ENCODE measurements around the gene DCT.

Gene DCT

DNA sequence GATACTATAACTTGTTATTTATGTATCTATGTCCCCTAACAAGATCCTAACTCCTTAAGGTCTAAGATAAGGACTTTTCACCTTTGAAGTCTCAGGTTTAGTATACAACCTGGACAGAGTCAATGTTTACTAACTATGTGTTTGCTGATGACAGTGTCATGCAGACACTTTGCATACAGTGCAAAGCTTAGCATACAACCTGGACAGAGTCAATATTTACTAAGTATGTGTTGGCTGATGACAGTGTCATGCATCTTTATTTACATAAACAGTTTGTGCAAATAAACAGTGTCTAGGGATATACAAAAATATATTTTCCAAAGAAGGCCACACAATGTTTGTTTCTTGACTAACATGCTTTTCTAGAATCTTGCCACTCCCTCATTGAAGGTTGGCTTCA, 34.7 kb downstream of the DCT start:
- DNase-seq, result no peak

DNA sequence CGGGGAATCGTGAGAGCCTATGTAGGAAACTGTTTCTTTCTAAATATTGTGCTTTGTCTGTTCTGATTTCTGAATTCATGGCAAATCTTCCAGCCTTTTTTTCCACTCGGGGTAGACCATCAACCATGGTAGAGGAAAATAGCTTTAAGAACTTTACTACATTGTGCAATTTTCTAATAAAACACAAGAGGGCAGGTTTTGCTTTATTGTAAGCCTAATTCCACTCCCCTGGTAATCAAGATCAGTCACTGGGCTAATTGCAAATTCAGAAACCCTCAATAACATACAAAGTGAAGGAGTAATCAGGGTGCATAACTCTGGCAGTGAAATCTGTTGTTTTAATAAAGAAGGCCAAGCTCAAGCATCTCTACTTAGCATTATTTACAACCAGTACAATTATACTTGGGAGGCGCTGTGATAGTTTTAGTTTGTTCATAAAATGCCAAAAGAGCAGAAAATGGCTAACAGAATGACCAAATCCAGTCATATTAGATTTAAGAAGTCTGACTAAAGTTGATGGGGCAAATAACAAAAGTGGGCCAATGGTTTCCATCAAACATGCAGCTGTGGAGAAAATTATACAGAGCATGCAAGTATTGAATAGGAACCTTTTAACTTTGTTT, 43.8 kb downstream of the DCT start:
- no peak for DNase-seq

DNA sequence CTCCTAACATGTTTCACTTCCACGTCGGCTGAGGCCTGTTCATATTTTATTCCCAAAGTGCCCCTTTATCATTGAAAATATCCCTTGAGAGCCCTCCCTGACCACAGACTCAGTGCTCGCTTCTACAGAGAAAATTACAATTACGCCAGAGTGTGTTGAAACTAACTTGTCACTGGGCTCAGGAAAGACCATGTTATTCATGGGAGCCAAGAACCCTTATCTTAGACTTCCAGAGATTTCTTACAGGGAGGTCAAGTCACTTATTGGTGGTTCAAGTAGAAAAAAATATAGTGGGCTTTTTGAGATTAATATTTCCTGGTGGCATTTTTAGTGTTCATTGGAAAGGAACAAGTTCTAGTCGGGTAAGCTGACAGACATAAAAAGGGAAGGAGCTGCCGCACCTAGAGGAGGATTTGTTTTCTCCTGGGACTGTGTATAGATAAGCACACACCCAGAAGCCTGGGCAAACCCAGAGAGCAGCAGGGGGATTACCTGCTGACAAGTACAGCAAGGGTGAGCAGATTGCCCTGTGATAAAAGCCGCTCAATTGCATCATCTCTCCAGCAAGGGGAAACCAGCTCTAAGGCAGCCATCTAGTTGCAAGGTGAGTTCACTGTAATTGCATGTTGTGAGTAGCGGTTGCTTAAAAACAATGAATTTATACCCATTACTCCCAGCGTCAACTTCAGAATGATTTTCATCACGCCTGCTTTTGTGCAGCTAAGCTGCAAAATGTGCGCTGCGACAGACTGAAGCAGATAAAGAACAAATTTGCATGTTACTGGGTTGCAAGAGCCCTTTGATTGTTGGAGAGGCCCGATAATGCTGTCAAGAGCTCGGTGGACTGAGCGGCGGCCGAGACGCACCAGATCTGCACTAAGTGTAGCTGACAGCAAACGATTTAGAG, 46.2 kb downstream of the DCT start:
- no peak for DNase-seq

DNA sequence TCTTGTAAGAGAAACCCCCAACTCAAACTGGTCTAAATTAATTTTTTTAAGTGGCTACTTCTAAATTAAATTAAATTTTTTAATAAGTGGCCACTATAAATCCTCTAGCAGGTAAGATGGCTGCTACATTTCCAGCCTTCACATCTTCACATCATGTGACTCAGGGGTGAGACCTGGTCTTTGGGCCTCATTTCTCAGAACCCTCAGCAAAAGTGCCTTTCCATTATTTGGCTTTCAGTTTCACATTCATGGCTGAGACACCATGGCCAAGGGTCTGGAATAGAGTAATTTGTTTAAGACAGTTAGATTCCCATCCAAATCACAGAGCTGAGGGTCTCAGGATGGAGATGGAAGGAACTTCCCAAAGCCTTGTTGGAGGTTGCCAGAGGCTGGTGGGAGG, 47.5 kb downstream of the DCT start:
- DNase-seq, result no peak

GRCh38 chr13:94431574-94431973, 47.9 kb downstream of the DCT start:
- DNase-seq, result no peak

DNA sequence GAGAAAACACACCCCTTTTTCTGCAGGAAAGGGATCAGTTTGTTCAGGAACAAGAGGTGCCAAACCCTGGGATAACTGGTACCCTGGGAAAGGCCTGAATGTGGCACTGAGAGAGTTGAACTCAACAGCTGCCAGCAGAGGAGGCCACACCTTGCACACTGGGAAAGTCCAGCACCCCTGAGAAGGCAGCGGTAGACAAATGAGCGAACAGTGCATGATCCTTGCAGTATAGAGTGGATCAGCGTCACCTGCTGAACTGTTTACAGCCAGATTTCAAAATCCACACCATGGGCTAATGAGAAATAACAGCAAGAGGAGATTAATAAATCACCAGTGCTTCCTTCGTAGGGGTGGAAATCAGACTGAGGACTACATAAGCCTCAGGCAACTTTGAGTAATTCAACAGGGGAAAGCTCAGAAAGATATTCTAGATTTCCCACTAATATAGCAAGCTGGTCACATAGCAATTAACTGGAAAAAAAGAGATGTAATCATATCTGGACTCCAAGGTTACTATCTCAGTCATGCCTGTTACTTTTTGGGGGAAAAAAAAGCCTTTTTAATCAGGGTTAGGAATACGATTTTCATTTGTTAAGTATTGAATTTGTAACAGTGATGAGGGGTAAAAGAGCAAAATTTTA, 52.0 kb downstream of the DCT start:
- DNase-seq, result no peak

DNA sequence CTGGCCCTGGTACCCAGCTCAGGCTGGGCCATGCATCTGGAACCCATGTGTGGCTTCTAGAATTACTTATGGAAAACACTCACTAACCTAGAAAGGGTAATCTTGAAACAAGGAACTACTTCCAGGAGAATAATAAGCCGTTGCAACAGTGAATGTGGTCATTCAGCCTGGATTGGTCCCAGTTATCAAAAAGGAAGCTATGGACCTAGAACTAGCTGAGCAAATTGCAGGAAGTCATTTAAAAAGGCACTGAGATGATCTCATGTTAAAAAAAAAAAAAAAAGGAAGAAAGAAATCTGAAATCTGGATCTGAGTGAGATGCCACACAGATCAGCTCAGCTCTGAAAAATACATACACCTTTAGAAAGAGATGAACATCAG, 59.6 kb downstream of the DCT start:
- DNase-seq, result no peak

DNA sequence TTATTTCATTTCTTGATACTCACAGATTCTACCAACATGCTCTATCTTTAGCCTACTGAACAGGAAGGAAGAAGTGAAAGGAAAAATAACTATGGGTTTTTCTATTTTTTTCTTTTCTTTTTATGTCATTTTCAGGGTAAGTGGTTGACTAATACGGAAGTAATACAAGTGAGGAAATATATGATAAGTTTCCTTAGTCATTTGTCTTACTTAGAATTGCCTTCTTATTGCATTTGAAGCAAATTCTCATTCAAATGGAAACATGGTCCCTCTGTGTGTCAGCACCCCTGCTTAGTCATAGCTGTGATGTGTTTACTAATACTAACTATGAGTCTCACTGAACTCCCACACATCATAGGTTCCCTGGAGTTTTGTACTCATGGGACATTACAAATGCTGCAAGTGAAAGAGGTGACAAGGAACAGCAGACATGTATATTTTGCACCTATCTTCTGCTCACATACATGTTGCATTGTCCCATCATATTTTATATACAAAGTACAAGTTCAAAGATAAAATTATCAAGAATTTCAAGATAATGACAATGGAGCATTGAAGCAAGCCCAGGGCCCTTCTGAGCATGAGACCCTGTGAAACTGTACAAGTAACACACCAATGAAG, 60.1 kb downstream of the DCT start:
- DNase-seq, result no peak

DNA sequence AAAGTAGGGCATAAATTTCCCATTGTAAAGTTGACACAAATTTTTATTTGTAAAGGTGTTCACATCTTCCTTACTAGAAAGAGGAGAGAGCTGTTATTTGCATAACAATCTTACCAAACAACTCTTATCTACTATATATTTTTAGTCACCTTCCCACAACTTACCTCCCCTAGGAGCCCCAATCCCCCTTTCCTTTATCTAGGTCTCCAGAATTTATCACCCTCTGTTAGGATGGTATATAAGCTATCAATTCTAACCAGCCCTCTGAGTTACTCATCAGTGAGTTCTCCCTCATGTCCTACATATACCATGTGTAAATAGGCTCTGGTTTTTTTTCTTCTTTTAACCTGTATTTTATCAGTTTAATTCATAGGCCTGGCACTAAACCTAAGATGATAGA, 62.2 kb downstream of the DCT start:
- DNase-seq, result no peak

DNA sequence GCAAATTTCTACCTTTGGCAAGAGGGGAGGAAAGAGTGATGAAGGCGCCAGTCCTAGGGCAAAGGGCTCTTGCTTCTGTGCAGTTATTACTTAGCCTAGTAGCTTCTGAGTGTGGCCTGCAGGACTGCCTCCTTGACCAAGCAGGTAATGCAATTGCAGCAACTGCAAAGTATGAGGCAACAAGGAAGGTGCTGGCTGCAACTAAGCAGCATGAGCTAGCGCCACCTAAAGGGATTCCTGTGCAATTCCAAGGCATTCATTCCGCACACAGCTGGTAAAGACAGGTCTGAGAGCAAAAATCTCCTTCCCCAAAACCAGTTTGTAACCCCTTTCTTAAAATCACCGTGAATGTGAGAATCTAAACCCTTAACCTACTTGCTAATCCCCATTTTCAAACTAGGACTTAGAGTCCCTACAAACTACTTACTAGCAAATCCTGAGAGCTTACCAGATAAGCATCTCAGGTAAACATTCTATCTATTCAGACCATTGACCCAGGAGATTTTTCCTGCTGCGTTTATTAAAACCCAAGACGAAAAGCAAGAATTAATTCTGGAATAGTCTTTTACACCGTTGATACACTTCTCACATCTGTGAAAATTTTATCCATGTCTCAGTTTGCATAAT, 62.9 kb downstream of the DCT start:
- no peak for DNase-seq

DNA sequence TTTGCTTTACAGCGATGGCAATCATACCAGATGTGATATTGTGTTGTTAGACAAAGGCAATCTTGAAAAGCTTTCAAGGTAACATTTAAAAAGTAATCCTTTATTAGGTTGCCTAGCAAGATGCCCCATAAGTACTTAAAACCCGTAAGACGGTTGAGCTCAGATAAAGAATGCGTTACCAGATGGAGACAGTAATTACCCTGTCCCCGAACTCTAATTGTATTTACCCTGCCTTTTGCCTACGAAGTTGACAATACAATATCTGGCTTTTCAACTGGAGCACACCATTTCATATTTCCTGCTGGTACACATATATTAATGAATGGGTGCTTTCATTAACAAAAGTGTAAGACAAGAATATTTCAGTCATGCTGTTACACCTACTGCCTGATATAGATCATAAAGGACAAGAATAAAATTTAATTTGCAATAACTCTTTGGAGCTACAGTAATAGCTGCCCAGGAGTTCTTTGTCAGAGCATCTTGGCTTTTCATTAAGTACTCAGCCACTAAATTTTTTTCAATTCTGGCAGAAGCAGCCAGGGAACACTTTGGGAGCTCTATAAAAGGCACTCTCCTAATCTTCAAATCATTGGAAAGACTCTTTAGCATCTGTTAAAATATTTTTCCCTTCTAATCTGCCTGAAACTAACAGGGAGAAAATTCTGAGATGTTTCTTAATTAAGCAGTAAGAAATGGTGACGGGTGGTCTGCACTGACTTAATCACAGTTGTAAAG, 63.8 kb downstream of the DCT start:
- no peak for DNase-seq

DNA sequence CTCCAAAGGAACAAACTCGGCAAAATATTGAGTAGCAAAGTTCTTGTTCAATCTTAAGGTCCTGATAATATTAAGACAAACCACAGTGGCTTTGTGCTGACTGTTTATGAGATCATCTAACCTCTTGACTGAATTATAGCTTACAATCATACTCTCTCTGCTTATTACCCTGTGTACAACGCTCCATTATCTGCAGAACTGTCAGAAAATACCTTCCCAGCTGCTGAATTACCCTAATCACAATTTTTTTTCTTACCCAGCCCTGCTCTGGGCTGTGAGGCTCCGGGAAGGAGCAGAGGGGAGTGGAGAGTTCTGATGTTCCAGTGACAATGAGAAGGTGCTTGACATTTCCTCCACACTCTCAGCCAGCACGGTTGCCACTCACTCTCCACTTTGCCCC, 64.8 kb downstream of the DCT start:
- DNase-seq, result no peak

DNA sequence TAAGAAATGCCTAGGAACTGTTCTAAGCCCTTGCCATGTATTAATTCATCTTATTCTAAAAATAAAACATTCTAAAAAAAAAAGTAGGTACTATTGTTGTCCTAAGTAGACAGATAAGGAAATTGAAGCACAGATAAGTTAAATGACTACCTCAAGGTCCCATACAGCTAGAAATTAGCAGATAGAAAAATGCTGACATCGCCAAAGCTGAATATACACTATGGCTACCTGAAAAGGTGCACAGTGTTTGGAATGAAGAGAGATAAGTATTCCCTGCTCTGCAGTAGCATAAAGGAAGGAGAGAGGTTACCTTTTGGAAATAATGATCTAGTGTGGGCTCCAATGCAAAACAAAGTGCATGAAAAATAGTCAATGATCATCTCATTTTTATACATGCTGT, 65.3 kb downstream of the DCT start:
- DNase-seq, result no peak

DNA sequence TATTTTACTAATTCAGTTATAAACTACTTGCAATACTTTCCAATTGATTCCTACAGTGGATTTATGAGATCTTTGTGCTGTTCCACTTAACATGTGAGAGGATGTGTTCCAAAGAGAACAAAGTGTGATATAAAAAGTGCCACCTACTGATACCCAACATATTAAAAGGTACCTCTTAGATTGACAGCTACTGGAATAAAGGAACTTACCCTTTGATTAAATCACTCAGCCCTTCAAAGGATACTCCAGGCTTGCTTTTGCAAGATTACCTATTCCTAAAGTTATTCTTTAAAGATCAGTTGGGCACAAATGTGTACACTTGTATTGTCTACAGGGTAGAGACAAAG, 65.9 kb downstream of the DCT start:
- no peak for DNase-seq

DNA sequence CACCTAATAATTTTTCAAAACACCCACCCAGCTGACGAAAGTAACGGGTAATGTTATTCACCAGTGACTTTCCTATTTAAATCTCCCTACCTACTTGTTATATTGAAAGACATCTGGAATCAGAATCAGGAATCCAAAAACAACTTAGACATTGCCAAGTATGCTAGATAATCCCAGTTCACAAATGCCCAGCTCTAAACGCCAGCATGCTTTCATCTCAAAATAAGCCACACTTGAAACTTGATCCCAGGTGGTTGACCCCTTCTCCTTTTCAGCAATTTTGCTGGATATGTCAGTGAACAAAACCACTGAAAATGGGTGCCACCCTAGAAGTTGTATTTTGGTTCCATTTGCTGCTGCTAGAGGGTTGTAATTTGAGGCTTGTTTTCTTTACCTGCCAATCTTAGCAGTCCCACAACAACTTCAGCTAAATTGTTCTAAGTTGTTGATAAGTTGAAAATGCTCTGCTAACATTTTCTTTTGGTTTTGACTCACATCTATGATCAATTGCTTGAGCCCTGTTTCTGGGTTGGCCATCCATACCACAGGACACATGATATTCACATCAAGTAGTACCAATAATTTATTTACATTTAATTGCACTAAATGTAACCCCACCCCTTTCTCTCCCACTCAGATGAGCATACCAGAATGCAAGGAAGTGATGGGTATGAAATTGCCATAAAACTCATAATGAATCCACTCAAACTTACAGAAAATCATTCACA, 66.4 kb downstream of the DCT start:
- no peak for DNase-seq

- no peak for DNase-seq
These were observed 67.7 kb downstream of the DCT start for GRCh38 chr13:94411747-94412146.

DNA sequence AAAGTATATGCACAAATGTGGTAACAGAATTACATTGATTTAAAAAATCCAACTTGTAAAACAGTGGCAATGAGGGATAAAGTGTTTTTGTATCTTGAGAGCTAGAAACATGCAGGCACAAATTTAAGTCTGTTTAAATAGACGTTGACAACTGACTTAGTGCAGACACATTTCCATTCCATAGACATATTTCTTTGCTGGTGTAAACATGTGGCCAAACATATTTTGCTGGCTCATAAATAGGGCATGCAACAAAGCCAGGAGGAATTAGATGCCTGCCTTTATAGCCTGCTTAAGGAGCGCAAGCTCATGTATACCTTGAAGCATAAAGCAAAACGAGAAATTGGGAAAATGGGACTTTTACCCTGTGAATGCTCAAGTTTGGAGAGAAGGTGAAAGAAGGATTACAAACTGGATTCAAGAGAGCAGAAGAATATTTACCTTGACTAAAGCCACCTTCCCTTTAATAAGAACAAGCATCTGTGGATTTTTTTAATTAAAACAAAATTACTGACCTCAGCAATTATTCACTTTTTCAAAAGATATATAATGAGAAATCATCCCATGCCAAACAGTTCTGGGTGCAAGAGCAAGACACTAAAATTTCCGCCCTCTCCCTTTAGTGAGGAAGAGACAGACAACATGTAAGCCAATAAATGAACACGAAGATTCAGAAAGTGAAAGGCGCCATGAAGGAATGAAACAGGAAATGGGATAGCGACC, 71.0 kb downstream of the DCT start:
- no peak for DNase-seq

GRCh38 chr13:94400874-94401273, 78.6 kb downstream of the DCT start:
- DNase-seq, result no peak

GRCh38 chr13:94399812-94400211, 79.7 kb downstream of the DCT start:
- DNase-seq, result no peak

DNA sequence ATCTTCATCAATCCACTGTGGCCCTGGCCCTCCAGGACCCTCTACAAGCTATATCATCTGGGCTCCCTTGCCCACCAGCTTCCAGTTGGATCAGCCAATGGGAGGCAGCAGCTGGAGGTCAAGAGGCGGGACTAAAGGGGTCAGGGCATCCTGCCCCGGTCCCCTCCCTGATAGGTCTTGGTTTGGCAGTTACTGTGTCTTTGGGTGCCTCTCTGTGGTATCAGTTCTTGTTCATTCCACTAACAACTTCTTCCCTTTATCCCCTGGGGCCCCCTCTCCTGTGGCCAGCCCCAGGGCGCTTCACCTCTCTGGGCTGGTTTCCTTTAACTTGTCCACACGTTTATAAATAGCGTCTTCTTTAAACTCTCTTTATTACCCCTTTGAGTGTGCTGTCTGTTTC, 83.6 kb downstream of the DCT start:
- no peak for DNase-seq

- no peak for DNase-seq
These were observed 84.8 kb downstream of the DCT start for GRCh38 chr13:94394723-94395122.

Measured in activated CD4-positive, alpha-beta T cell treated with anti-CD3 and anti-CD28 coated beads for 1 hour (primary cell).